Tibial nerve (tissue), 4 donors: ENCODE results near the gene TBC1D1. TPM values are rescaled to one million over a fixed set of nuclear protein-coding genes. Genes with fewer than 3 reads are reported as not detected.

ENCODE experiments used
- DNase-seq, 2 donors: peaks; one replicate each; pipeline ENCODE4 v3.0.0-alpha.2; 2019; ENCODE audit warnings: low spot score in 2 of 2
- H3K27ac ChIP-seq, 4 donors: fragments of 200-600 bp; sonication (generic) in 3 of 4; one replicate each; pipeline ENCODE4 v1.5.1; 2017 to 2019; ENCODE audit warnings: mild to moderate bottlenecking in 1 of 4
- H3K27me3 ChIP-seq, 2 donors: fragments of 200-600 bp; sonication (generic) in 1 of 2; one replicate each; pipeline versions ENCODE4 v1.5.1 to v1.6.0; 2017 to 2019
- H3K36me3 ChIP-seq, 3 donors: fragments of 200-600 bp; sonication (generic); one replicate each; pipeline ENCODE4 v1.5.1; 2018 to 2019
- H3K4me1 ChIP-seq, 4 donors: fragments of 200-600 bp; sonication (generic) in 3 of 4; one replicate each; pipeline ENCODE4 v1.5.1; 2017 to 2019
- H3K4me3 ChIP-seq, 4 donors: fragments of 200-600 bp; sonication (generic) in 3 of 4; one replicate each; pipeline ENCODE4 v1.5.1; 2017 to 2019; ENCODE audit warnings: mild to moderate bottlenecking in 1 of 4, moderate library complexity in 1 of 4
- H3K9me3 ChIP-seq, 4 donors: fragments of 200-600 bp; sonication (generic) in 3 of 4; one replicate each; pipeline ENCODE4 v1.5.1; 2017 to 2019
- CTCF ChIP-seq, 5 experiments: fragments of 200-600 bp in 3 of 5; fragments of 450-650 bp in 2 of 5; sonication (generic) in 3 of 5; IDR thresholded peaks; one replicate each; pipeline ENCODE4 v1.5.1; 2016 to 2019; ENCODE audit warnings: antibody characterized with exemption in 5 of 5, mild to moderate bottlenecking in 3 of 5, moderate library complexity in 2 of 5
- EP300 ChIP-seq, 2 donors: sonication (generic); formaldehyde crosslinking; IDR thresholded peaks; one replicate each; pipeline ENCODE4 v1.6.1; 2017; ENCODE audit warnings: antibody characterized with exemption in 2 of 2, mild to moderate bottlenecking in 1 of 2
- POLR2A ChIP-seq, 2 donors: fragments of 450-650 bp; IDR thresholded peaks; one replicate each; pipeline ENCODE4 v1.6.1; 2017; ENCODE audit warnings: antibody characterized with exemption in 2 of 2, mild to moderate bottlenecking in 2 of 2, moderate library complexity in 2 of 2
- WGBS, 2 donors: methylation state at CpG; one replicate each; pipeline ENCODE4 v1.1.5; 2018; 5-methylcytosine and 5-hydroxymethylcytosine counted together
- total RNA-seq, 4 donors: library from RNA; depleted of rRNA; stranded (reverse); fragments of >200 nt; gene quantifications; one replicate each; pipeline ENCODE4 v1.1.0, GENCODE V29; 2016

Gene TBC1D1
- total RNA-seq, 4 donors from 2014 or later: 41.6 to 97.8 (median 62.5) TPM

- H3K27ac ChIP-seq: no peak overlapping the region
- peaks cover 0 to 4% (median 0%) of the 10 kb centered on the region in 4 donors for H3K4me1 ChIP-seq
- WGBS, 2 donors: 82 to 83% methylated on average over 8 of the region's 8 CpGs
- H3K4me3 ChIP-seq: no peak overlapping the region
- no peaks in the 10 kb centered on the region for H3K36me3 ChIP-seq
- no peaks in the 10 kb centered on the region for H3K27me3 ChIP-seq
- DNase-seq: no peak
- TF ChIP-seq POLR2A (IDR thresholded peaks at IDR 0.05) (no peak), CTCF (IDR thresholded peaks at IDR 0.05) (no peak), EP300 (IDR thresholded peaks at IDR 0.05) (no peak)
- H3K9me3 ChIP-seq: no peaks in the 10 kb centered on the region
Observed at GRCh38 chr4:37909332-37910090, 18.6 kb downstream of the TBC1D1 start.

- Histone ChIP-seq H3K36me3 (no peaks in the 10 kb centered on the region), H3K27ac (no peak overlapping the region), H3K4me1 (peaks cover 0 to 4% (median 0%) of the 10 kb centered on the region in 4 donors), H3K4me3 (no peak overlapping the region), H3K27me3 (no peaks in the 10 kb centered on the region), H3K9me3 (no peaks in the 10 kb centered on the region)
- 28 to 79% methylated on average over 1 of the region's 1 CpG for WGBS, 2 donors
- TF ChIP-seq EP300 (IDR thresholded peaks at IDR 0.05) (no peak), POLR2A (IDR thresholded peaks at IDR 0.05) (no peak), CTCF (IDR thresholded peaks at IDR 0.05) (no peak)
- no peak for DNase-seq
Observed at GRCh38 chr4:37910091-37910486, 19.2 kb downstream of the TBC1D1 start.

GRCh38 chr4:37914539-37914938 is 23.7 kb downstream of the TBC1D1 start:
- Histone ChIP-seq H3K27ac (no peak overlapping the region), H3K4me1 (no peaks in the 10 kb centered on the region), H3K27me3 (no peaks in the 10 kb centered on the region), H3K9me3 (no peaks in the 10 kb centered on the region), H3K4me3 (no peak overlapping the region), H3K36me3 (no peaks in the 10 kb centered on the region)
- no peak for DNase-seq
- 86 to 96% methylated on average over 3 of the region's 3 CpGs for WGBS, 2 donors
- no peak for TF ChIP-seq POLR2A (IDR thresholded peaks at IDR 0.05)
- TF ChIP-seq EP300 (IDR thresholded peaks at IDR 0.05): no peak
- no peak for TF ChIP-seq CTCF (IDR thresholded peaks at IDR 0.05)

- DNase-seq: no peak
- no peaks in the 10 kb centered on the region for H3K27me3 ChIP-seq
- 83 to 84% methylated on average over 7 of the region's 7 CpGs for WGBS, 2 donors
- no peak overlapping the region for H3K4me3 ChIP-seq
- no peaks in the 10 kb centered on the region for H3K9me3 ChIP-seq
- no peaks in the 10 kb centered on the region for H3K4me1 ChIP-seq
- no peak for TF ChIP-seq CTCF (IDR thresholded peaks at IDR 0.05)
- TF ChIP-seq POLR2A (IDR thresholded peaks at IDR 0.05): no peak
- TF ChIP-seq EP300 (IDR thresholded peaks at IDR 0.05): no peak
- no peak overlapping the region for H3K27ac ChIP-seq
- no peaks in the 10 kb centered on the region for H3K36me3 ChIP-seq
Observed at GRCh38 chr4:37917388-37917787, 26.5 kb downstream of the TBC1D1 start.

- TF ChIP-seq EP300 (IDR thresholded peaks at IDR 0.05): no peak
- no peak for TF ChIP-seq CTCF (IDR thresholded peaks at IDR 0.05)
- no peak for TF ChIP-seq POLR2A (IDR thresholded peaks at IDR 0.05)
- H3K4me1 ChIP-seq: no peaks in the 10 kb centered on the region
- DNase-seq: no peak
Observed at GRCh38 chr4:37918653-37919052, 27.8 kb downstream of the TBC1D1 start.

More at GRCh38 chr4:37918653-37919052, 27.8 kb downstream of the TBC1D1 start:
- Histone ChIP-seq H3K4me3 (no peak overlapping the region), H3K27ac (no peak overlapping the region), H3K9me3 (no peaks in the 10 kb centered on the region), H3K36me3 (no peaks in the 10 kb centered on the region), H3K27me3 (no peaks in the 10 kb centered on the region)
- WGBS, 2 donors: 79 to 81% methylated on average over 3 of the region's 3 CpGs
